ENCODE data around the gene DHX15.

Gene DHX15

DNA sequence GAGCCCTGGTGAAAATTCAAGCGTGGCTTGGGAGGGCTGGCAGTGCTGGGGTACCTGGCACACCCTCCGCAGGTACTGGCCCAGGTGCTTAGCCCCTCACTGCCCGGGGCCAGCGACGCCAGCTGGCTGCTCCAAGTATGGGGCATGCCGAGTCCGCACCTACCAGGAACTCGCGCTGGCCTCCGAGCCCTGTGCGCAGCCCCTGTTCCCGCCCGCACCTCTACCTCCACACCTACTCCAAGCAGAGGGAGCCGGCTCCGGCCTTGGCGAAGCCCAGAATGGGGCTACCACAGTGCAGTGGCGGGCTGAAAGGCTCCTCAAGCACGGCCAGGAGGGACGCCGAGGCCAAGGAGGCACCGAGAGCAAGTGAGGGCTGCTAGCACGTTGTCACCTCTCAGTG lies 14.9 kb upstream of the DHX15 start:
- TF ChIP-seq, protein P1, sequence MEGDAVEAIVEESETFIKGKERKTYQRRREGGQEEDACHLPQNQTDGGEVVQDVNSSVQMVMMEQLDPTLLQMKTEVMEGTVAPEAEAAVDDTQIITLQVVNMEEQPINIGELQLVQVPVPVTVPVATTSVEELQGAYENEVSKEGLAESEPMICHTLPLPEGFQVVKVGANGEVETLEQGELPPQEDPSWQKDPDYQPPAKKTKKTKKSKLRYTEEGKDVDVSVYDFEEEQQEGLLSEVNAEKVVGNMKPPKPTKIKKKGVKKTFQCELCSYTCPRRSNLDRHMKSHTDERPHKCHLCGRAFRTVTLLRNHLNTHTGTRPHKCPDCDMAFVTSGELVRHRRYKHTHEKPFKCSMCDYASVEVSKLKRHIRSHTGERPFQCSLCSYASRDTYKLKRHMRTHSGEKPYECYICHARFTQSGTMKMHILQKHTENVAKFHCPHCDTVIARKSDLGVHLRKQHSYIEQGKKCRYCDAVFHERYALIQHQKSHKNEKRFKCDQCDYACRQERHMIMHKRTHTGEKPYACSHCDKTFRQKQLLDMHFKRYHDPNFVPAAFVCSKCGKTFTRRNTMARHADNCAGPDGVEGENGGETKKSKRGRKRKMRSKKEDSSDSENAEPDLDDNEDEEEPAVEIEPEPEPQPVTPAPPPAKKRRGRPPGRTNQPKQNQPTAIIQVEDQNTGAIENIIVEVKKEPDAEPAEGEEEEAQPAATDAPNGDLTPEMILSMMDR (IDR thresholded peaks at IDR 0.05), result no peak
- Histone ChIP-seq H3K27ac (no peak overlapping the region), H3K4me1 (ENCODE audit: control insufficient read depth in 1 of 2, insufficient read depth in 1 of 2, low read depth in 1 of 2, low read length in 1 of 2) (no peaks in the 10 kb centered on the region), H3K4me3 (ENCODE audit: low read depth in 1 of 2, low read length in 1 of 2) (no peak overlapping the region), H3K36me3 (no peaks in the 10 kb centered on the region), H3K27me3 (no peaks in the 10 kb centered on the region), H3K9me3 (no peaks in the 10 kb centered on the region)

DNA sequence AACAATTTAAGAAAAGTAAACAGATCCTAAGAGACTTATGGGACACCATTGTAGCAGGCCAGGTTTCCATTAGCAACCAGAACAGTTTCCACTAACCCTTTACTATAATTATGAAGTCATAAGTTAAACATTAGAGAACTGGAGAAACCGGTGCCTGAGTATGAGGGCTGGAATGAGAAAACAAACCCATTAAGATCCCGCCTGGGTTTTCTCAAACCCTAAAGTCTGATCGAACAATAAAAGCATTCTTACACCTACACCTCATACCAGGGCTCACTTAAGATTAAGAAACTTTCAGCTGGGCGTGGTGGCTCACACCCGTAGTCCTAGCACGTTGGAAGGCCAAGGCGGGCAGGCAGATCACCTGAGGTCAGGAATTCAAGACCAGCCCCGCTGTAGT lies 13.7 kb upstream of the DHX15 start:
- H3K4me1 ChIP-seq (ENCODE audit: control insufficient read depth in 1 of 2, insufficient read depth in 1 of 2, low read depth in 1 of 2, low read length in 1 of 2), result no peaks in the 10 kb centered on the region
- H3K4me3 ChIP-seq (ENCODE audit: low read depth in 1 of 2, low read length in 1 of 2), result no peak overlapping the region
- H3K27ac ChIP-seq, result no peak overlapping the region
- no peaks in the 10 kb centered on the region for H3K36me3 ChIP-seq
- TF ChIP-seq, protein P1 (IDR thresholded peaks at IDR 0.05), result no peak
- H3K27me3 ChIP-seq, result no peaks in the 10 kb centered on the region
- H3K9me3 ChIP-seq, result no peaks in the 10 kb centered on the region

DNA sequence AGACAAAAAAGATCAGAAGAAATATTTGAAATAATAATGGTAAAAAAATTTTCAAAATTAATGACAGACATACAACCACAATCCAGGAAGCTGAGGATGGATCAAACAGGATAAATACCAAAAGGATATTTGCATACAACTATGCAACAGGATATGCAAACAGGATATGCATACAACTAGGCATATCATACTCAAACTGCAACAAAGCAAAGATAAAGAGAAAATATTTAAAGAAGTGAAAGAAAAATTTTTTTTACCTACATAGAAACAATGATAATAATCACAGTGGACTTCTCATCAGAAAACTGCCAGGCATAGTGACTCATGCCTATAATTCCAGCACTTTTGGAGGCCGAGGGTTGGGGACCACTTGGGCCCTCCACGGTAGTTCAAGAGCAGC lies 11.3 kb upstream of the DHX15 start:
- H3K27ac ChIP-seq, result no peak overlapping the region
- no peaks in the 10 kb centered on the region for H3K36me3 ChIP-seq
- H3K9me3 ChIP-seq, result no peaks in the 10 kb centered on the region
- no peaks in the 10 kb centered on the region for H3K27me3 ChIP-seq
- no peak overlapping the region for H3K4me3 ChIP-seq (ENCODE audit: low read depth in 1 of 2, low read length in 1 of 2)
- no peaks in the 10 kb centered on the region for H3K4me1 ChIP-seq (ENCODE audit: control insufficient read depth in 1 of 2, insufficient read depth in 1 of 2, low read depth in 1 of 2, low read length in 1 of 2)
- TF ChIP-seq, protein P1 (IDR thresholded peaks at IDR 0.05), result no peak

DNA sequence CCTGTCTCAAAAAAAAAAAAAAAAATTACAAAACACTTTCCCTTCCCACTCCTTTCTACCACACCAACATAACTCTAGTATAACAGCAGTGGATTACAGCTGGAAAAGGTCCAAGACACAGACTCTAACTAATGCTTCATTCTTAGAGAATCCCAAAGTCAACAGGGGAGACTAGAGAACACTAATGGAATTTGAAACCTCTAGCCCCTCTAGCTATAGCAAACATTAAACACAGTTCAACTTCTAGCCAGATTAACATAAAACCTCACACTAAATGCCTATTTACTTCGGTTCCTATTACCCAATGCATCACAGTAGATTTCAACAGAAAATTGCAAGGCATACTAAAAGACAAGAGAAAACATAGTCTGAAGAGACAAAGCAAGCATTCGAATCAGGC lies 10.5 kb upstream of the DHX15 start:
- TF ChIP-seq, protein P1 (IDR thresholded peaks at IDR 0.05), result no peak
- H3K36me3 ChIP-seq, result no peaks in the 10 kb centered on the region
- no peaks in the 10 kb centered on the region for H3K27me3 ChIP-seq
- no peaks in the 10 kb centered on the region for H3K9me3 ChIP-seq
- H3K4me1 ChIP-seq (ENCODE audit: control insufficient read depth in 1 of 2, insufficient read depth in 1 of 2, low read depth in 1 of 2, low read length in 1 of 2), result no peaks in the 10 kb centered on the region
- no peak overlapping the region for H3K4me3 ChIP-seq (ENCODE audit: low read depth in 1 of 2, low read length in 1 of 2)
- H3K27ac ChIP-seq, result no peak overlapping the region

DNA sequence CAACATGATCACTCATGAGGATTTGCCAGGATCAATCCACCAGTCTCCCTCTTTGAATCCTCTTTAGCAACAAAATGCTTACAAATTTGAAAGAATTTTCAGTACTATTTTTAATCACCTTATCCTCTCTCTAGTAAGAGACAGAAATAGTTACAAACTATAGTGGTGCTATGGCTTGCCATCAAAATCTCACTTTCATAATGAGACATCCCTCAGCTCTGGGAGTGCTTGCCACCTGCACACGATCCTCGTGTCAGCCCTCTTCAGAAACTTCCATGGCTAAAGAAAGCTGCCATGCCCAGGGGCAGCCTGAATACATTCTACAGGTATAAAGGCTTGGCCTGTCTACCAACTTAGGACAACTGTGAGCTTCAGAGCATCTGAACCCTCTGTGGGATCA lies 5.1 kb upstream of the DHX15 start:
- Histone ChIP-seq H3K36me3 (no peaks in the 10 kb centered on the region), H3K27ac (no peak overlapping the region), H3K9me3 (no peaks in the 10 kb centered on the region), H3K4me1 (ENCODE audit: control insufficient read depth in 1 of 2, insufficient read depth in 1 of 2, low read depth in 1 of 2, low read length in 1 of 2) (peaks cover 0 to 5% of the 10 kb centered on the region in 2 experiments), H3K4me3 (ENCODE audit: low read depth in 1 of 2, low read length in 1 of 2) (no peak overlapping the region), H3K27me3 (no peaks in the 10 kb centered on the region)
- TF ChIP-seq, protein P1 (IDR thresholded peaks at IDR 0.05), result no peak

Measured in neutrophil (primary cell).